ENCODE results near the gene OLFM1.
"Not testable (repeated sequence)": the region's sequence is repeated elsewhere in the genome, so short reads cannot be mapped to it uniquely, and the experiment has no call there.

The OLFM1 gene

GRCh38 chr9:135056541-135056940, 30.9 kb upstream of the OLFM1 start:
- no peak for DNase-seq (ENCODE audit: insufficient read length, low spot score)
- no peak for FAIRE-seq

GRCh38 chr9:135060461-135061116, 26.9 kb upstream of the OLFM1 start:
- no peak for DNase-seq (ENCODE audit: insufficient read length, low spot score)
- FAIRE-seq, result no peak

- FAIRE-seq (no peak), DNase-seq (ENCODE audit: insufficient read length, low spot score) (no peak)
Observed at GRCh38 chr9:135061441-135061840, 26.0 kb upstream of the OLFM1 start.

- DNase-seq (ENCODE audit: insufficient read length, low spot score) (no peak), FAIRE-seq (no peak)
Observed at GRCh38 chr9:135062254-135062653, 25.2 kb upstream of the OLFM1 start.

GRCh38 chr9:135063466-135063865, 24.0 kb upstream of the OLFM1 start:
- not testable (repeated sequence) for FAIRE-seq; DNase-seq (ENCODE audit: insufficient read length, low spot score)

- not testable (repeated sequence) for DNase-seq (ENCODE audit: insufficient read length, low spot score); FAIRE-seq
Observed at GRCh38 chr9:135063888-135064287, 23.6 kb upstream of the OLFM1 start.

GRCh38 chr9:135065151-135065550, 22.3 kb upstream of the OLFM1 start:
- no peak for DNase-seq (ENCODE audit: insufficient read length, low spot score)
- FAIRE-seq, result no peak

GRCh38 chr9:135065804-135066203, 21.7 kb upstream of the OLFM1 start:
- FAIRE-seq (no peak), DNase-seq (ENCODE audit: insufficient read length, low spot score) (no peak)

- DNase-seq (ENCODE audit: insufficient read length, low spot score) (no peak), FAIRE-seq (no peak)
Observed at GRCh38 chr9:135066291-135066690, 21.2 kb upstream of the OLFM1 start.

- DNase-seq (ENCODE audit: insufficient read length, low spot score), result no peak
- FAIRE-seq, result no peak
Observed at GRCh38 chr9:135067096-135067710, 20.3 kb upstream of the OLFM1 start.

- FAIRE-seq, result no peak
- DNase-seq (ENCODE audit: insufficient read length, low spot score), result no peak
Observed at GRCh38 chr9:135068776-135069415, 18.6 kb upstream of the OLFM1 start.

- no peak for FAIRE-seq
- DNase-seq (ENCODE audit: insufficient read length, low spot score), result no peak
Observed at GRCh38 chr9:135069558-135070197, 17.8 kb upstream of the OLFM1 start.

GRCh38 chr9:135070198-135070951, 17.1 kb upstream of the OLFM1 start:
- no peak for DNase-seq (ENCODE audit: insufficient read length, low spot score)
- FAIRE-seq, result no peak

- no peak for DNase-seq (ENCODE audit: insufficient read length, low spot score)
- FAIRE-seq, result no peak
Observed at GRCh38 chr9:135070964-135071735, 16.3 kb upstream of the OLFM1 start.

- no peak for FAIRE-seq
- no peak for DNase-seq (ENCODE audit: insufficient read length, low spot score)
Observed at GRCh38 chr9:135073081-135073740, 14.3 kb upstream of the OLFM1 start.

GRCh38 chr9:135073741-135074305, 13.6 kb upstream of the OLFM1 start:
- FAIRE-seq, result no peak
- DNase-seq (ENCODE audit: insufficient read length, low spot score), result no peak

GRCh38 chr9:135074354-135075233, 12.9 kb upstream of the OLFM1 start:
- FAIRE-seq (no peak), DNase-seq (ENCODE audit: insufficient read length, low spot score) (no peak)

All from GM19239 (cell line).